Muscle layer of colon (tissue), 2 donors: ENCODE measurements around the gene MRPL19.

Source experiments
- H3K27ac ChIP-seq: one replicate; pipeline ENCODE4 v1.7.0; 2013; ENCODE audit warnings: low read depth, mild to moderate bottlenecking, low read length, moderate library complexity
- H3K27me3 ChIP-seq, 2 donors: one replicate each; pipeline ENCODE4 v1.7.0; 2013; ENCODE audit warnings: low read length in 2 of 2, mild to moderate bottlenecking in 2 of 2; ENCODE audit not compliant: insufficient read depth in 2 of 2, control insufficient read depth in 1 of 2
- H3K36me3 ChIP-seq: one replicate; pipeline ENCODE4 v1.7.0; 2013; ENCODE audit warnings: mild to moderate bottlenecking, low read length; ENCODE audit not compliant: insufficient read depth
- H3K4me1 ChIP-seq: one replicate; pipeline ENCODE4 v1.7.0; 2013; ENCODE audit warnings: mild to moderate bottlenecking, low read length; ENCODE audit not compliant: insufficient read depth
- H3K4me3 ChIP-seq, 2 donors: one replicate each; pipeline ENCODE4 v1.7.0; 2013; ENCODE audit warnings: low read length in 2 of 2, low read depth in 1 of 2, mild to moderate bottlenecking in 1 of 2, moderate library complexity in 1 of 2
- H3K9ac ChIP-seq: one replicate; pipeline ENCODE4 v1.7.0; 2013; ENCODE audit warnings: low read length
- H3K9me3 ChIP-seq: one replicate; pipeline ENCODE4 v1.7.0; 2013; ENCODE audit warnings: mild to moderate bottlenecking, low read length
- donor health status: abdominal sarcoma.
- donor health status: Adenocarcinoma of cecum.

The MRPL19 gene

GRCh38 chr2:75619956-75620740, 26.4 kb upstream of the MRPL19 start:
- H3K36me3 ChIP-seq = no peaks in the 10 kb centered on the region
- no peaks in the 10 kb centered on the region for H3K9me3 ChIP-seq
- H3K27me3 ChIP-seq = no peaks in the 10 kb centered on the region
- H3K4me1 ChIP-seq = no peaks in the 10 kb centered on the region
- no peak overlapping the region for H3K4me3 ChIP-seq
- no peak overlapping the region for H3K9ac ChIP-seq
- no peak overlapping the region for H3K27ac ChIP-seq

DNA sequence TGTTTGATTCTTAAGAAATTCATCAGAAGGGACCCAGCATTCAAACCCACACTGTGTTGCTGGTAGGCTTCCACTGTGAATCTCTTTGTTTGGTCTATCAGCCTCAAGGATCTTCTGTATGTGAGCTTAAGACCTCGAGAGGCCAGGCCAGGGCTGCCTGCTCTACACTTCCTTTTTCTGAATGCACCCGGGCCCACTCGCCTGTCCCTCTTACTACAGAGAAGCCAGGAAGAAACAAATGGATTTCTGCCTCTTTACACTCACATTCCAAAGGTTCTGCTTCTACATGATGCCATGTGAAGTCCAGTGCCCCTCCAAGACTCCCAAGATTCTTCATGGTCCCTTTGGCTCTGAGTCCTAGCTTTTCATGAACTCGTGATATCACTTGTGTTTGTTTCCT, 25.4 kb upstream of the MRPL19 start:
- Histone ChIP-seq H3K27me3 (no peaks in the 10 kb centered on the region), H3K9me3 (no peaks in the 10 kb centered on the region), H3K4me1 (no peaks in the 10 kb centered on the region), H3K4me3 (no peak overlapping the region), H3K27ac (no peak overlapping the region), H3K9ac (no peak overlapping the region), H3K36me3 (no peaks in the 10 kb centered on the region)

DNA sequence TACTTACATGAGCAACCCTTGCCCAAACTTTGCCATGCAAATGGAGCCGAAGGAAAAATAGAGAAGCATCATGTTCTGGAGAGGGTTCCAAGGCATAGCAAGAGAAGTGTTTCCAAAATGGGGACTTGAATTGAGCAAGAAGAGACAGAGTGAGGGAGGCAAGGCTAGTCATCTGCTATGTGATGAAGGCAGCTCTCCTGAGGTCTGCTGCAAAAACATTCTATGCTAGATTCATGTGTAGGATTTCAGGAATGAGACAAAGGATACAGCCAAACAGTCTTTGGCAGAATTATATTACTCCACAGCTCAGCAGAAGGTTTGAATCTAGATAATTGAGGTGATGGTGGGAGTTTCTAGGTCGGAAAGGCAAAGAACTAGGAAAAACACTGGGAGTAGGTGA, 24.1 kb upstream of the MRPL19 start:
- H3K4me1 ChIP-seq = no peaks in the 10 kb centered on the region
- H3K4me3 ChIP-seq = no peak overlapping the region
- no peak overlapping the region for H3K27ac ChIP-seq
- H3K9me3 ChIP-seq = no peaks in the 10 kb centered on the region
- no peaks in the 10 kb centered on the region for H3K36me3 ChIP-seq
- no peak overlapping the region for H3K9ac ChIP-seq
- no peaks in the 10 kb centered on the region for H3K27me3 ChIP-seq

- Histone ChIP-seq H3K4me1 (no peaks in the 10 kb centered on the region), H3K27me3 (no peaks in the 10 kb centered on the region), H3K27ac (no peak overlapping the region), H3K9me3 (no peaks in the 10 kb centered on the region), H3K9ac (no peak overlapping the region), H3K36me3 (no peaks in the 10 kb centered on the region), H3K4me3 (no peak overlapping the region)
These were observed 23.7 kb upstream of the MRPL19 start for GRCh38 chr2:75622929-75623328.

GRCh38 chr2:75627902-75628504, 18.6 kb upstream of the MRPL19 start:
- peaks cover 0 to 4% of the 10 kb centered on the region in 2 donors for H3K27me3 ChIP-seq
- no peaks in the 10 kb centered on the region for H3K36me3 ChIP-seq
- no peak overlapping the region for H3K9ac ChIP-seq
- no peak overlapping the region for H3K4me3 ChIP-seq
- no peaks in the 10 kb centered on the region for H3K9me3 ChIP-seq
- no peaks in the 10 kb centered on the region for H3K4me1 ChIP-seq
- no peak overlapping the region for H3K27ac ChIP-seq

- Histone ChIP-seq H3K4me3 (no peak overlapping the region), H3K36me3 (no peaks in the 10 kb centered on the region), H3K9me3 (no peaks in the 10 kb centered on the region), H3K27me3 (peaks cover 0 to 4% of the 10 kb centered on the region in 2 donors), H3K4me1 (no peaks in the 10 kb centered on the region), H3K9ac (no peak overlapping the region), H3K27ac (no peak overlapping the region)
These were observed 14.4 kb upstream of the MRPL19 start for GRCh38 chr2:75632091-75632701.

GRCh38 chr2:75632813-75633212, 13.8 kb upstream of the MRPL19 start:
- Histone ChIP-seq H3K9ac (no peak overlapping the region), H3K4me1 (no peaks in the 10 kb centered on the region), H3K9me3 (no peaks in the 10 kb centered on the region), H3K27ac (no peak overlapping the region), H3K27me3 (peaks cover 0 to 4% of the 10 kb centered on the region in 2 donors), H3K4me3 (no peak overlapping the region), H3K36me3 (no peaks in the 10 kb centered on the region)

- no peaks in the 10 kb centered on the region for H3K4me1 ChIP-seq
- H3K9ac ChIP-seq = no peak overlapping the region
- H3K9me3 ChIP-seq = no peaks in the 10 kb centered on the region
- no peak overlapping the region for H3K4me3 ChIP-seq
- H3K27ac ChIP-seq = no peak overlapping the region
- H3K36me3 ChIP-seq = no peaks in the 10 kb centered on the region
- peaks cover 0 to 4% of the 10 kb centered on the region in 2 donors for H3K27me3 ChIP-seq
These were observed 13.0 kb upstream of the MRPL19 start for GRCh38 chr2:75633620-75634019.

DNA sequence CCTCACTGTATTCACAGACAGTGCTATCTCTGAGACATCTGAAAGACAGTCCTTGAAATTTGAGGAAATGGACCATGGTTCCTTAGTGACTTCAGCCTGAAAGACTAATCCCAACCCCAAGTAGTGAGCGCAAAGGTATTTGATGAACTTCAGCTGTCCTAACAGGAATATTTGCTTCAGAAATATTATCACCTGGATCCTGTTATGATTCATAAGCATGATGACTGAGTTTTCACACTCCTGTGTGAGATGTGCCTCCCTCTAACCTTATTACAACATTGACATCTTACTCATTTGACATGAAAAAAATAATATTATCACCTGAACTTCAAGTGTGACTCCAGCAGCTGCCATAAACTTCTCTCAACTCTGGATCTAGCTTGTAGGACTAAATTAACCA, 11.6 kb upstream of the MRPL19 start:
- Histone ChIP-seq H3K9ac (no peak overlapping the region), H3K4me1 (no peaks in the 10 kb centered on the region), H3K4me3 (no peak overlapping the region), H3K36me3 (no peaks in the 10 kb centered on the region), H3K27ac (no peak overlapping the region), H3K9me3 (no peaks in the 10 kb centered on the region), H3K27me3 (peaks cover 0 to 4% of the 10 kb centered on the region in 2 donors)

- H3K36me3 ChIP-seq = no peaks in the 10 kb centered on the region
- H3K4me3 ChIP-seq = no peak overlapping the region
- no peaks in the 10 kb centered on the region for H3K9me3 ChIP-seq
- H3K27me3 ChIP-seq = no peaks in the 10 kb centered on the region
- H3K4me1 ChIP-seq = peaks cover 6% of the 10 kb centered on the region
- H3K27ac ChIP-seq = no peak overlapping the region
- no peak overlapping the region for H3K9ac ChIP-seq
These were observed 9.0 kb upstream of the MRPL19 start for GRCh38 chr2:75637568-75637967.

DNA sequence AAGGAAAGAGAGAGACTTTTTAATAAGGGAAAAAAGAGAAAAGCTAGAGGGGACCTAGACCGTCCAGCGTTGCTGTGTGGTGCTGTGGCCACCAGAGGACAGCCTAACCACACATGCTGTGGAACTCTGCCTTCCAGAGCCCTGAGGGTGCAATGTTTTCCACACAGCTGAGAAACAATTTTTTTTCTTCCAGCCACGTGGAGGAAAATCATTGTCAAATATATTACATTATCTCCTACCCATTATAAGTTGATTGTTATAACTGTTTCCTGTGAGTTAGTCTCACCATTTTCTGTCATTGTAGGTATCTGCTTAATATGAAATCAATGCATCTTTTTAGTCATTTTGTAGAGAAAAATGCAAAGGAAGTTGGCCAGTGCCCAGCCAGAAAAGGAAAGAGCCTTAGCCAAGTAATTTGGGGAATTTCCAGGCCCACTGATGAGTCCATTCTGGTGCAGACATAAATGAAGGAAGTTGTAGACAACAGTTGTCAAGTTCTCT, 5.9 kb upstream of the MRPL19 start:
- H3K27ac ChIP-seq = no peak overlapping the region
- H3K36me3 ChIP-seq = no peaks in the 10 kb centered on the region
- no peak overlapping the region for H3K4me3 ChIP-seq
- no peaks in the 10 kb centered on the region for H3K9me3 ChIP-seq
- H3K9ac ChIP-seq = no peak overlapping the region
- no peaks in the 10 kb centered on the region for H3K27me3 ChIP-seq
- peaks cover 6% of the 10 kb centered on the region for H3K4me1 ChIP-seq
